GM18858 (cell line): Measurements from ENCODE around the gene GET3.
"Not testable (repeated sequence)": the region's sequence is repeated elsewhere in the genome, so short reads cannot be mapped to it uniquely, and the experiment has no call there.

Experiments used
- ATAC-seq: cut with Tn5 transposase; IDR thresholded peaks from one replicate; pipeline ENCODE4 v1.9.1; 2021; ENCODE audit not compliant: unreplicated experiment

The GET3 gene

GRCh38 chr19:12736995-12737834, at the start of gene GET3:
GET3 (plus strand) TSS chr19:12737497; CDS start chr19:12737506, 9 bp downstream.
- peak; percentile 73 for ATAC-seq

- ATAC-seq: no peak
Observed at GRCh38 chr19:12689012-12689411, 48.3 kb upstream of the GET3 start.

DNA sequence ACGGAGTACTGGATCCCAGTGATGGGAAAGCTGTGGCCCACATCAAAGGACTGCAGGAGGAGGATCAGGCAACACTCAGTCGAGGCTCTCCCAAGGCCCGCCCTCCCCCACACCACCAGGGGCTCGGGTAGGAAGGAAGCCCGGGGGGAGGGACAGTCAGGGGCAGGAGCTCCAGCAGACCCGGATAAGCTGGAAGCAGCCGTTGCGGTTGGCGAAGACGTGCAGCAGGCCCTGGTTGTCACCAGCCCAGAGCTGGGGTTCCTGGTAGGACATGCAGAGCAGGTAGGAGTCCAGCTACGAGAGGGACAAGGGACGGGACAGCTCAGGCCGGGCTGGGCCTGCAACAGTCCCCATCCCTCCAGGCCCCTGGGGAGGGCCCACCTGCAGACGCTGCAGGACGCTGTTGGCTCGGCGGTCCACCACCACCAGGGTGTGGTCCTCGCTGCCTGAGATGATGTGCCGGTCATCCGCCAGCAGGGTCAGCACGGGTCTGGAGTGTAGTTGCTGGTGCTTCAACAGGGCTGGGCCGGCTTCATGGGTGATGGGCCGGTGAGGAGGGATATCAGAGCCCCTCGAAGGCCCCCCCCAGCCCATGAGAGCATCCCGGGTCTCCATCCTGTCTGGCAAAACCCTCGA, 47.6 kb upstream of the GET3 start:
- no peak for ATAC-seq

GRCh38 chr19:12692960-12693359, 44.3 kb upstream of the GET3 start:
- no peak for ATAC-seq

DNA sequence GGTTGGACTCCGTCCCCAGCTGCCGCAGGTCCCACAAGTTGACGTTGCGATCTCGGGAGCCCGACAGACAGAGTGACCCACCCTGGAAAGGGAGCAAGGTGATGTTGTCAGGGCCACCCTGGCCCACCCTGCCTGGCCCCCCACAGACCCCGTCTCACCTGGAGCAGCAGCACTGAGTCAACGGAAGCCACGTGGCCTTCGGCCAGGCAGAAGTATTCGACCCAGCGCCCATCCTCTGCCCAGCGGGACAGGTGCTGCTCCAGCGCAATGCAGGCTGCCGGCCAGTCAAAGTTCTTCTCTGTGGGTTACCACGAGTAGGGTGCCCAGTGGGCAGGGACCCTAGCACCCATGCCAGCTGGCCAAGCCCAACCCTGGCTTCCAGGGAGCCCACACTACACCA, 42.7 kb upstream of the GET3 start:
- no peak for ATAC-seq

- ATAC-seq: no peak
Observed at GRCh38 chr19:12695096-12695495, 42.2 kb upstream of the GET3 start.

GRCh38 chr19:12695514-12695913, 41.8 kb upstream of the GET3 start:
- no peak for ATAC-seq

DNA sequence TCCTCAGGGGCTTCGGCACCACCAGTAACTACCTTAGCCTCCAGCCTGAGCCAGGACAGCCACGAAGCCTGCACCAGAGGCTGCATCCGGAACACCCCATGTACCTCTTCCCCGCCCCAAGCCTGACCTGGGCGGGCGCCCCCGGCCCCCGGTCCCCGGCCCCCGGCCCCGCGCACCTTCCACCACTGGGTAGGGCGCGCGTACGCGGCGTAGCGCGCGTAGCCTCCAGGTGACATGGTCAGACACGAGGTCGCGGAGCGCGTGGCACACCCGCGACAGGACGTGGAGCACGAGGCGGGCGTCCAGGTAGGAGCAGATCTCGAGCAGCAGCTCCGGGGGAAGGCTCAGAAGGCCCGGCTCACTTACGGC, 41.3 kb upstream of the GET3 start:
- ATAC-seq: peak; percentile 15

DNA sequence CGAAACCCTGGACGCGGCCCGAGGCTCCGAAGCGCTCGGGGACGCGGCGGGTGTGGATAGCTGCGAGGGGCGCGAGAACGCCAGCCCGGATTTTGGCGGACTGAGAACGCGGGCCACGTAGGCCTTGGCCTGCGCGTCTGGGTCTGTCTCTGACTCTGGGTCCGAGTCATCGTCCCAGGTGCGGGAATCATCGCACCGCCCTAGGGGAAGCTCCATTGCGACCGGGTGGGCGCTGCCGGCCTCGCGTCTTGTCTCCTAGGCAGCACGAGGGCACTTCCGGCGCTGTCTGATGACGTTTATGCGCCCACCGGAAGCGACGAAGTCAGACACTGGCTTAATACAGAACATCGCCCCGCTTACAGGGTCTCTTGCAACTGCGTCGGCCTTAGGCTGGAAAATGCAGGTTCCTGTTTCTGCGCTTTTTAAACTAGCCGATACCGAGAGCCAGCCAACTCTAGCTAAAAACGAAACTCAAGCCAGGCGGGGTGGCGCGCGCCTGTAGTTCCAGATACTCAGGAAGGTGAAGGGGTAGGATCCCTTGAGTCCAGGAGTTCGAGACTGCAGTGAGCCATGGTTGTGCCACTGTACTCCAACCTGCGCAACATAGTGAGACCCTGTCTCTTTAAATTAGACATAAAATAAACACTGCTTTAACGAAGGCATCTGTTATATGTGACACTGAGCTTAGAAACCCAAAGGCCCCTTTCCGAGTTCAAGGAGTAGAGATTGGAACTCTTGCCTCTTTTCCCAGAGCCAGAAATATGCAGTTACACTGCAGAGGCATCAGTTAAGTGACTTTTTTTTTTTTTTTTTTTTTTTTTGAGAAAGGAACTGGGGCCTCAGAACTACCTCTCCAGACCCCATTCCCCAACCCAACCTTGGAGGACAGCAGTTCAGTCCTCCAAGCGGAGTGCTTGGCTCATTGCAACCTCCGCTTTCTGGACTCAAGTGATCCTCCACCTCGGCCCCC, 40.6 kb upstream of the GET3 start, which contains the start of gene FBXW9:
FBXW9 (minus strand) TSS at position 266 of the 970 bp plus-strand sequence; CDS start at position 216, 50 bp downstream.
- ATAC-seq: peak; percentile 67

- ATAC-seq: not testable (repeated sequence)
Observed at GRCh38 chr19:12697425-12697824, 39.9 kb upstream of the GET3 start.

DNA sequence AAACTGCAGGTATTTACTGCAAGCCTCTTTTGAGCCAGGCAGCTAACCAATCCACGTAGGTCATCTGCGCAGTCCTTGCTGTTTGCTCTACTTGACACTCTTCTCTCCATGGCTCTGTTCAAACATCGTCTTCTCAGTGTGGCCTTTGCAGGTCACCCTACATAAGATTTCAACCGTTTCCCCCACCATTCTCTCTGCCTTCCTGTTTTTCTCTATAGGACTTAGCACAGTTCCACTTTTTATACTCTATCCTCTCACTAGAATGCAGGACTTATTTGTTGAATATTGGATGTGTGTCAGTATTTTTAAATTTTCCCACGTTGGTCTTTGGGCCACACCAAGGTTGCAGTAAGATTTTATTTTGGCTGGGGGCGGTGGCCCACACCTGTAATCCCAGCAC, 39.2 kb upstream of the GET3 start:
- ATAC-seq: no peak

DNA sequence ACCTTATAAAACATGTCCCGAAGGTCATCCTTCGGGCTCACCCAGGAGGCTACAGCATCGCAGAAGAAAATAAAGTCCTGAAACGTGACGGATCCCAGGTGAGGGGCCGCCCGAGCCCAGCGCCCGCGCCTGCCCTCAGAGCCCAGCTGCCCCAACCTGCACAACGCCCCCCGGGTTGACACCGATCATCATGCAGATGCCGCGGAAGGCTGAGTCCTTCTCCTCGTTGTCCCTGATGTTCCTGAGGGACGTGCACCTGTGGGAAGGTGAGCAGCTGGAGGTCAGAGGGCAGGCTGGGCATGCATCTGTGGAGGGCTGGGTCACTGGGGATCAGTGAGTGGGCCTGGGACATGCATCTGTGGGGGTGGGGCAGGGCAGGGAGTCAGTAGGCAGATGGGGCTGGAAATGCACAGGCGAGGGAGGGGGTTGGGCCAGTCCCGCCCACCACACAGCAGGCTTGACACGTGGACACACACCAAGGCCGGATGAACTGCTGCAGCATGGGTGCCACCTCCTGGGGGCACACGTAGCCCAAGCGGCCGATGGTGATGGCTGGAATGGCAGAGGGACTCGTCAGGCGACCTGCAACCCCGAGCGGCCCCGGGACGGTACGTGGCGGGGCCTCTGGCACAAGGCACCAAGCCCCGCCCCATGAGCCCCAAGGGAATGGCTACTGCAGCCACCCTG, 35.6 kb upstream of the GET3 start:
- no peak for ATAC-seq

- no peak for ATAC-seq
Observed at GRCh38 chr19:12703046-12703445, 34.3 kb upstream of the GET3 start.

DNA sequence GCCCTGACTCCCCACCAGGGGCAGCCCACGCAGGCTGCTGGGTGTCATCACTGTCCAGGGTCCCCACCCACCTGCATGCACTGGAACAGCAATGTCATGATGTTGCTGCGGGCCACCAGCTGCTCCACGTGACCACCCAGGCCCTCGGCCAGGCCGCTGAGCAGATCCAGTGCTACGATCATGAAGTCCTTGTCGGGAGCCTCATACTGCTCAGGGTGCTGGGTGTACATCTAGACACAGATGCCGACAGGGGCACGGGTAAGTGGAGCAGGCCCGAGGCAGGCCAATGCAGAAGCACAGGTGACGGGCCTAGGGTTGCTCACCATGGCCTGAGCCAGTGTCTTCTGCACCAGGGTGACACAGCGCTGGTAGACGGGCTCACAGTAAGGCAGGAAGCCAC, 32.1 kb upstream of the GET3 start:
- no peak for ATAC-seq

- ATAC-seq: no peak
Observed at GRCh38 chr19:12705654-12706331, 31.5 kb upstream of the GET3 start.

DNA sequence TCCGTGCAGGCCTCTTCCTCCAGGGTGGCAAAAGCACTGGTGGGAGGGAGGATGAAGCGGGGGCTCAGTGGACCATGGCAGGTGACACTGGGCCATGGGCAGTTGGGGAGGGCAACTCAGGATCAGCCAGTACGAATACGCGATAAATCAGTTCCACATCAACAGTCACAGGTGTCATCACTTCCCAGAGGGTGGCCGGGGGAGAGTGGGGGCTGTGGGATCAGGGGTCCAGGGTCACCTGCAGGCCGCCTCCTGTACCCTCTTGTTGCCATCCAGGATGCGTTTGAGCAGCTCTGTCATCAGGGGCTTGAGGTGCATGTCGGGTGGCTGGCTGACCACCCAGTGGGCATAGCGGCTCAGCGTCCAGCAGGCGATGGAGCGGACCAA, 31.0 kb upstream of the GET3 start:
- no peak for ATAC-seq

DNA sequence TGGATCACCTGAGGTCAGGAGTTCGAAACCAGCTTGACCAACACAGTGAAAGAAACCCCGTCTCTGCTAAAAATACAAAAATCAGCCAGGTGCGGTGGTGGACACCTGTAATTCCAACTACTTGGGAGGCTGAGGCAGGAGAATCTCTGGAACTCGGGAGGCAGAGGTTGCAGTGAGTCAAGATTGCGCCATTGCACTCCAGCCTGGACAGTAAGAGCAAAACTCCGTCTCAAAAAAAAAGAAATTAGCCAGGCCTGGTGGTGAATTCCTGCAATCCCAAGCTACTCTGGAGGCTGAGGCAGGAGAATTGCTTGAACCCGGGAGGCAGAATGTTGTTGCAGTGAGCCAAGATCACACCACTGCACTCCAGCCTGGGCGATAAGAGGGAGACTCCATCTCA, 28.7 kb upstream of the GET3 start:
- no peak for ATAC-seq

- no peak for ATAC-seq
Observed at GRCh38 chr19:12711187-12711586, 26.1 kb upstream of the GET3 start.

DNA sequence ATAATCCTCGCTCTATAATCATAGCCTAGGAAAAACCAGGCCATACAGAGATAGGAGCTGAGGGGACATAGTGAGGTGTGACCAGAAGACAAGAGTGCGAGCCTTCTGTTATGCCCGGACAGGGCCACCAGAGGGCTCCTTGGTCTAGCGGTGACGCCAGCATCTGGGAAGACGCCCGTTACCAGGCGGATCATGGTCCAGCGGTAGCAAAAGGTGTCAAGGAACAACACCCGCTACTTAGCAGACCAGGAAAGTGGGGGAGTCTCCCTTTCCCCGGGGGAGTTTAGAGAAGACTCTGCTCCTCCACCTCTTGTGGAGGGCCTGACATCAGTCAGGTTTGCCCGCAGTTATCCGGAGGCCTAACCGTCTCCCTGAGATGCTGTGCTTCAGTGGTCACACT, 25.2 kb upstream of the GET3 start:
- not testable (repeated sequence) for ATAC-seq

DNA sequence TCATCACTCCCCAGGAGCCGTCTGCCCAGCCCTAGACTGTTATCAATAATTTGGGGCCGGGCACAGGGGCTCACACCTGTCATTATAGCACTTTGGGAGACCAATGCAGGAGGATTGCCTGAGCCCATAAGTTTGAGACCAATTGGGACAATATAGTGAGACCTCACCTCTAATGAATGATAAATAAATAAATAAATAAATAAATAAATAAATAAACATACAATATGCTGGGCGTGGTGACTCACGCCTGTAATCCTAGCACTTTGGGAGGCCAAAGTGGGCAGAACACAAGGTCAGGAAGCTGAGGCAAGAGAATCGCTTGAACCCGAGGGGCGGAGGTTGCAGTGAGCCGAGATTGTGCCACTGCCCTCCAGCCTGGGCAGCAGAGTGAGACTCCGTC, 24.0 kb upstream of the GET3 start:
- ATAC-seq: not testable (repeated sequence)
